PFSK-1 (cell line): ENCODE data around the gene PIGB.

Experiments used
- POLR2AphosphoS5 ChIP-seq: IDR thresholded peaks from 2 replicates; pipeline ENCODE4 v1.6.1; 2012; ENCODE audit warnings: low read depth, mild to moderate bottlenecking, control low read depth, low read length, moderate library complexity
- SIN3A ChIP-seq: IDR thresholded peaks from 2 replicates; pipeline ENCODE4 v1.6.1; 2012; ENCODE audit warnings: mild to moderate bottlenecking, low read length, moderate library complexity, borderline replicate concordance; ENCODE audit not compliant: insufficient read depth
- TAF1 ChIP-seq: IDR thresholded peaks from 2 replicates; pipeline ENCODE4 v1.6.1; 2012; ENCODE audit warnings: low read length, control low read depth, borderline replicate concordance; ENCODE audit not compliant: insufficient read depth

GRCh38 chr15:55334997-55335396, 16.0 kb downstream of the PIGB start:
- no peak for TF ChIP-seq TAF1
- TF ChIP-seq POLR2AphosphoS5 = no peak
- TF ChIP-seq SIN3A = no peak
